Epithelial cell of esophagus (primary cell): ENCODE results near the gene BABAM2.
A peak's percentile ranks its signal among the peaks of the same experiment; 100 is the strongest.

Source experiments
- DNase-seq: peaks from one replicate; pipeline ENCODE4 v3.0.0; 2010; ENCODE audit warnings: low read depth
- H3K4me3 ChIP-seq: 2 replicates; pipeline ENCODE4 v1.5.1; 2011; ENCODE audit warnings: mild to moderate bottlenecking, low read length, control low read depth
- CTCF ChIP-seq: IDR thresholded peaks from 2 replicates; pipeline ENCODE4 v1.5.1; 2011; ENCODE audit warnings: low read depth, mild to moderate bottlenecking, low read length, control low read depth, inconsistent platforms; ENCODE audit not compliant: insufficient read depth; ENCODE audit errors: missing control alignments

Gene BABAM2

GRCh38 chr2:28276076-28276618, 385.6 kb downstream of the BABAM2 start:
- H3K4me3 ChIP-seq = no peak overlapping the region
- peak; percentile 96 for DNase-seq
- no peak for TF ChIP-seq CTCF

GRCh38 chr2:28276807-28277206, 386.3 kb downstream of the BABAM2 start:
- no peak overlapping the region for H3K4me3 ChIP-seq
- no peak for DNase-seq
- TF ChIP-seq CTCF = no peak

GRCh38 chr2:28277466-28277865, 386.9 kb downstream of the BABAM2 start:
- TF ChIP-seq CTCF = no peak
- no peak for DNase-seq

GRCh38 chr2:28279371-28279770, 388.8 kb downstream of the BABAM2 start:
- DNase-seq = no peak
- no peak for TF ChIP-seq CTCF
- no peak overlapping the region for H3K4me3 ChIP-seq

More at GRCh38 chr2:28277466-28277865, 386.9 kb downstream of the BABAM2 start:
- H3K4me3 ChIP-seq = no peak overlapping the region

- TF ChIP-seq CTCF = no peak
- H3K4me3 ChIP-seq = no peak overlapping the region
Observed at GRCh38 chr2:28280619-28281018, 390.1 kb downstream of the BABAM2 start.

GRCh38 chr2:28281739-28282138, 391.2 kb downstream of the BABAM2 start:
- DNase-seq = no peak

More at GRCh38 chr2:28280619-28281018, 390.1 kb downstream of the BABAM2 start:
- no peak for DNase-seq

More at GRCh38 chr2:28281739-28282138, 391.2 kb downstream of the BABAM2 start:
- H3K4me3 ChIP-seq = no peak overlapping the region
- TF ChIP-seq CTCF = no peak
